DMS114 treated with DMSO at 0.1 percent for 48 hours (cell line): Measurements from ENCODE around the gene TUFT1.

Source experiments
- DNase-seq: peaks from one replicate; lab custom pipeline; 2025; ENCODE audit not compliant: unreplicated experiment; lab: John Stamatoyannopoulos, UW

Gene TUFT1

DNA sequence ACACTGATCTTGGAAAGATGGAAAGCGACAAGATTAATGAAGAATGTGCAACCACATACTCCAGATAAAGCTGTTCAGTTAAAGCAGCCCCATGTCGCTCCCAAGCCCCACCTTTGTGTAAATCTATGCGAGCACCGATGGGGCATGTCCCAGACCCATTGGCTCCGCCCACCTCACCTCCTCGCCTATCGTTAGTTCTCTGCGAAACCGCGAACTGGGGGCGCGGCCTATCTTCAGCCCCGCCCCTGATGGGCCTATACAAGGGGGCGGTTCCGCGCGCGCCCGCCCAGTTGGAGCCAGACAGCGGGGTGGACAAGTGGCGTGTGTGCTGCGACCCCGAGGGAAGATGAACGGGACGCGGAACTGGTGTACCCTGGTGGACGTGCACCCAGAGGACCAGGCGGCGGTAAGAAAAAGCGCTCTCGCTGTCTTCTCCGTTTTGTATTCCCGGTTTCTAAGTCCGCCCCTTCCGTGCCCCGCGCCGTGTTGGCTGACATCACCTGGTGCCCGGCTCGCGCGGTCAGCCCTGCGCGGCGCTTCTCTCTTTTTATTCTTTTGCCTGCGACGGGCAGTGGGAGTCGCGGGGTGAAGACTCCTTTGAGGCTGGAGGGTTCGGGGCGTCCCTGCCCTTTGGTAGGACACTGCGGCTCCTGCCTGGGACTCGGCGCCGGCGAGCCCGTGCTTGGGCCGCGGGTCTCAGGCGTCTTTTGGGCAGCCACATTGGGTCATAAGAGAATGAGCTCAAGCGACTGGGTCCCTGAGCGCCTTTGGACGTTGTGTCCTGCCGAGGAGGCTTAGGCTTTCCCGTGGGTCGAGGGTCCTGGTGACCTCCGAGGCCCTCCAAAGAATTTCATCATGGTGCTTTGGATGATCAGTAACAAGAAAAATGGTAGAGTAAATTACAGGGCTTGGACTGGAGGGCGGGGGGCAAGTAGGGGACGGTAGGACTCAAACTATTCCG lies at the start of gene TUFT1:
TUFT1 (plus strand) TSS at position 289 of the 961 bp plus-strand sequence; CDS start at position 347, 58 bp downstream.
- DNase-seq = peak; percentile 96

DNA sequence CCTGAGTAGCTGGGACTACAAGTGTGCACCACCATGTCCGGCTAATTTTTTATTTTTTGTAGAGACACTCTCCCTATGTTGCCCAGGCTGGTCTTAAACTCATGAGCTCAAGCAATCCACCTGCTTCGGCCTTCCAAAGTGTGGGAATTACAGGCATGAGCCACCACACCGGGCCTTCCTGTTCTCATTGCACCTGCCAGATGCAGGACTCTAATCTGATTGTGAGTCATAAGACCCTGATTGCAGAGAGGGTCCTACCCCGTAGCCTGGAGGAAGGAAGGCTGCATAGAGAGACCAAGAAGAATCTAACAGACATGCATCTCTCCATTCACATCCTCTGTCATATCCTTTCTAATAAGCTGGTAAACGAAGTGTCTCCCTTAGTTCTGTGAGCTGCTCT lies 48.5 kb upstream of the TUFT1 start:
- DNase-seq = no peak

GRCh38 chr1:151492120-151492519 lies 48.0 kb upstream of the TUFT1 start:
- no peak for DNase-seq

- no peak for DNase-seq
These were observed 47.1 kb upstream of the TUFT1 start for GRCh38 chr1:151493042-151493441.

DNA sequence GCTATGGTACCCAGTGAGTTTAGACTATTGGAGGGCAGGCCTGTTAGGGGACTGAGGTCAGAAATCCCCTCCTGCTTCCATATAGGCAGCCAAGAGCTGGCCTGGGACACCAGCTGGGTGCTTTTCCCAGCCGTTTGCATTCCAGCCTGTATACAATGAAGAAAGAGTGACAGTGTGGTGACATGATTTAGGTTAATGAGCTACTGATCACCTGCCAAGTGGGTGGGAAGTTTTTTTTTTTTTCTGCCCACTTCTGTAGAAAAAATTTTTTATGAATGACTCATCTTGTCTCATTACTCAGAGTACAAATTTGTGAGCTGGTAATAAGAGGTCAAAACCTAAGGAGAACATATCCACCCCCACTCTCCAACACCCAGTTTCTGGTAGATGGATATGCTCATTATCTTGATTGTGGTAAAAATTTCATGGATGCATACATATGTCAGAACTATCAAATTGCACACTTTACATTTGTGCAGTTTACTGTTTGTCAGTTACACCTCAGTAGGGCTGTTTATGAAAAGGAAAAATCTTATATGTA lies 45.3 kb upstream of the TUFT1 start:
- DNase-seq = no peak

GRCh38 chr1:151495316-151495715 lies 44.8 kb upstream of the TUFT1 start:
- no peak for DNase-seq

GRCh38 chr1:151499365-151499764 lies 40.7 kb upstream of the TUFT1 start:
- no peak for DNase-seq

GRCh38 chr1:151499930-151500329 lies 40.2 kb upstream of the TUFT1 start:
- no peak for DNase-seq

DNA sequence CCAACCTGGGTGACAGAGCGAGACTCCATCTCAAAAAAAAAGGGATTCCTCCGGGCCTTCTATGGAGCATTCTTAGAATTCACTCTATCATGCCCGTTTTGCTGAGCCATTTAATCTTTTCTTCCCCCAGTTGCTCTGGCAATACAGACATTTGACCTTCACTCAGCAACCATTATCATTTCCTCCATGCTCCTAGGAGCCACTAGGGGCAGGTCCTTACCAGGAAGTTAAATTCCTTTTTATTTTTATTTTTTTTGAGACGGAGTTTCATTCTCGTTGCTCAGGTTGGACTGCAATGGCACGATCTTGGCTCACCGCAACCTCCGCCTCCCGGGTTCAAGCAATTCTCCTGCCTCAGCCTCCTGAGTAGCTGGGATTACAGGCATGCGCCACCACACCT lies 38.6 kb upstream of the TUFT1 start:
- DNase-seq = no peak

- no peak for DNase-seq
These were observed 37.9 kb upstream of the TUFT1 start for GRCh38 chr1:151502035-151502700.

DNA sequence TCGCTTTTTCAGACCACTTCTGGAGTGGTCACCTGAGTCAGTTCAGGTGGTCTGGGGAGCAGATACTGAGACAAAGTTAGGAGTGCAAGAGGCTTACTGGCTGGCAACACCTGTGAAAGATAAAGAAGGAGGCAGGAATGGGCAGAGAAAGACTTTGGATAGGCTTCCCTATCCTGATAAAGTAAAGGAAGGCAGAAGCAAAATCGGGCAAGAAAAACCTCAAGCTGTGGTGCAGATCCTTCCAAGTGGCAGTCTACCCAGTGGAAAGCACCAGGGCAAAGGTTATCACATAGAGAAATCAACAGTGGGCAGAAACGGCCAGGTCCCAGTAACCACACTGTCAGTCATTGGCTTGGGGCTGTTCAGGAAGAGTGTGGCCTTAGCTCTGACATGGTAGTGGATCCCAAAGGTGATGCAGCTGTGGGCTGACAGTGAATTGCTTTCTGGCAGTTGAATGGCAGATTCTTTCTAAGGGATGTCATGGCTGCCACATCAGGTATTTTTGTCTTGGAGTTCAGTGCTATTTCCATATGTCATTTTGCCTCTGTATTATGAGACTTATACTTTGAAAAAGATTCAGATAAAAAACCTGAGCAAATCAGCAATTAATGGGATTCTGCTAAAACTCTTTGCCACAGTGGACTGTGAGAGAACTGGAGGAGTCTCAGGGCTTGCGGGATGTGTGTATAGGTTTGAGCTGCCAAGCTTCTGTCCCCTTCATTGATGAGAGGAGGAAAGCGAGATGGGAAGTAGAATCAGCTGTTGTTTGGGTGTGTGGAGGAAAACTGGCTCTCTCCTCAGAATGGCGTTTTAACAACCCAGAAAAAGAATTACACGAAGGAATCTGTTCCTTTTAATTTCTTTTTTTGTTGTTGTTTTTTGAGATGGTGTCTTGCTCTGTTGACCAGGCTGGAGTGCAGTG lies 37.0 kb upstream of the TUFT1 start:
- no peak for DNase-seq

DNA sequence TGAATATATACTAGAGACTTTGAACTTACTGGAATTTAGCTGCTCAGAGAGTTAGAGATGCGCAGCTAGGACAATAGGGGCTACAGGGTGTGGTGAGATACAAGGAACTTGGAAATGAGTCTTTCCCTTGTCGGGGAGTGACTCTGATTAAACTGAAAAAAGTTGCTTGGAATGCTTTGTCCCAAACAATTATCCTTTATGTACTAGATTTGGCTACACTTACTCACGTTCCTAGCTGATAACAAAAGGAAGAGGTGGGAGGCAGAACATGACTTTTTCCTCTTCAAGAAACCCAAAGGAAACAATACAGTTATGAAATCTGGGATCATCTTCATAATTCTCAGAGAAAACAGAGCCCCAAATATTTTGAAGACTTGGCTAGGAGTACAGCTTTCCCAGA lies 35.9 kb upstream of the TUFT1 start:
- DNase-seq = no peak

- DNase-seq = no peak
These were observed 35.4 kb upstream of the TUFT1 start for GRCh38 chr1:151504759-151505158.

DNA sequence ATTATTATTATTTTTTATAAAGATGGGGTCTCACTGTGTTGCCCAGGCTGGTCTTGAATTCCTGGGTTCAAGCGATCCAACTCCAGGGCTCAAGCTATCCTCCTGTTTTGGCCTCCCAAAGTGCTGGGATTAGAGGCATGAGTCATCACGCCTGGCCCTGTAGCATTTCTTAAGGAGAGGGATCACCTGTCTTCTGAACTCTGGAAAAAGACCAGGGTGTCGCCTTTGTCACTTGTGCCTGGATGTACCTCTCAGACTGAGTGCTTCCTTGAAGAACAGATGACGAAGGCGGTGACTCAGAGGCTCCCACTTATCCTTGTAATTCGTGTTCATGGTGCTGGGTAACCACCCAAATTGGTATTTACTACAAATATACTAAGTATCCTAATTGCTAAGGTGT lies 31.3 kb upstream of the TUFT1 start:
- no peak for DNase-seq

GRCh38 chr1:151509350-151510019 lies 30.6 kb upstream of the TUFT1 start:
- DNase-seq = no peak

DNA sequence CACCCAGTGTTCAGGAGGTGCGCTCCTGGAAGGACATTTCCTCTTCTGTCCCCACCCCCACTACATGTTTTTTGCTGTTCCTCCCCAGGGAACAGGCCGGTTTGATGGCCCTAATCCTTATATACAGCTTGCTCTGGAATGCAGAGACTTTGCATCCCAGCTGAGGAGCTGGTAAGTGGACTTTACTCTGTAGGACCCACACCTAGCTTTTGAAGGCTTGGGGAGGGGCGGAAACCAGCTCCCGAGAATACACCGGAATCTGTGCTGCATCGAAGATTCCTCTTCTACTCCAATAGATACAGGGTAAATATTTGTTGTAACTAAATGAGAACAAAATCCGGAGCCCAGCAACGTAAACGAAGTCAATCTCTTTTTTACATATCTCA lies 30.1 kb upstream of the TUFT1 start:
- DNase-seq = no peak

DNA sequence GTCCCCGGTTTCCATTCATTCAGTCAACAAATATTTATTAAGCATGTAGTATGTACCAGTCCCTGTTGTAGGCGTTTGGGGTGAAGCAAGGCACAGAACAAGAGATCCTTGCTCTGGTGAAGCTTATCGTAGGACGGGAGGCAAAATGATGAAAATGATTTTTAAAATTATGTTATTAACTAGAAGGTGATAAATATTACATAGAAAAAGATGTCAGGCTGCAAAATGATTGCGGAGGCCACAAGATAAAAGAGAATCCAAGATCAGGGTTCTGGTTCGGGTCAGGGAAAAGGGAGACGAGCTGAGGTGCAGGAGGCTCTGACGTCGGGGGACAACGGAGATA lies 29.5 kb upstream of the TUFT1 start:
- DNase-seq = no peak

DNA sequence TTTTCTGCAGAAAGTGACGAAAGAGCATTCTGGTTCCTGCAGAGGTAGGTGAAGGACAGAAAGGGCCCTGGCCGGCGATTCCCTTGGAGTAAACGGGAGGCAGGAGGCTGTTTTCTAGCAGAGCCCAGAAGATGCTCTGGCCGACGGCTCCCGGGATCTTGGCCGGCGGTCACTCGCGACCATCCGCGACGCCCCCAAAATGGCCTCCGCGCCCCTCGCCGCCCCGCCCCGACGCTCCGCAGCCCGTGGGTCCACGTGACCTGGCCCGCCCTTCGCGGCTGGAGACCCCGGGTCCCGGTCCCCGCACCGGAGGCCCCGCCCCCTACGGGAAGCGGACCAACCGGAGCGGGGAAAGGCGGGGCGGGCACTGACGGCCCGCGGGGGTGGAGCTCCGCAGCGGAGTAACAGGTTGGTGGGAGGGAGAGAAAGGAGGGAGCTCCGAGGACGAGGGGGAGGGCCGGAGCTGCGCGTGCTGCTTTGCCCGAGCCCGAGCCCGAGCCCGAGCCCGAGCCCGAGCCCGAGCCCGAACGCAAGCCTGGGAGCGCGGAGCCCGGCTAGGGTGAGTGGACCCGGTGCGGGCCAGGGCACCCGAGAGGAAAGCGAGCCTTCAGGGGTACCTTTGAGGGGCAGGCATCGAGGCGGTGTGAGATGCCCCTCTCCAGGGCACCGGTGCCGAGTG lies 29.0 kb upstream of the TUFT1 start, which contains the start of gene CGN:
CGN (plus strand) TSS at position 431 of the 679 bp plus-strand sequence. CDS start 7,133 bp downstream, outside the sequence.
- peak; percentile 95 for DNase-seq

GRCh38 chr1:151511636-151512215 lies 28.4 kb upstream of the TUFT1 start:
- no peak for DNase-seq
